Measurements from ENCODE around the gene ELFN1.

The ELFN1 gene

GRCh38 chr7:1696671-1697498 is 26.8 kb downstream of the ELFN1 start:
- no peak for DNase-seq

GRCh38 chr7:1697499-1698125 is 27.5 kb downstream of the ELFN1 start:
- DNase-seq, result no peak

DNA sequence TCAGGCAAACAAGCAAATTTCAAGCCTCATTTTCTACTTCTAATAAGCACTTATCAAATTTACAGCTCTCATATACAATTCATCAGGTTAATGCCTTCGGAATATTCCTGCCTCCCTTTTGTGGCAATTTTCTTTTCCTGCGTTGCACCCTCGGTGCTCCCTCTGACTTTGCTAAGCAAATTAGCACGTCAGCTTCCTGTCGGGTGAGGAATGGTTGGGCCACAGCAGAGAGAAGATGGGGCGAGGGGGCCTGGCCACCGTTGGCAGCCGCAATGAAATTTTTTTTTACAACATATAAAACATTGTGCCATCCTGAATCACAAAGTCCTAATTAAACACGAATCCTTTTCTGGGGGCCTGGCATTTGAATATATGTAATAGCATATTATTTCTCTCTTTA is 28.1 kb downstream of the ELFN1 start:
- DNase-seq, result no peak

GRCh38 chr7:1698951-1699350 is 28.9 kb downstream of the ELFN1 start:
- no peak for DNase-seq

DNA sequence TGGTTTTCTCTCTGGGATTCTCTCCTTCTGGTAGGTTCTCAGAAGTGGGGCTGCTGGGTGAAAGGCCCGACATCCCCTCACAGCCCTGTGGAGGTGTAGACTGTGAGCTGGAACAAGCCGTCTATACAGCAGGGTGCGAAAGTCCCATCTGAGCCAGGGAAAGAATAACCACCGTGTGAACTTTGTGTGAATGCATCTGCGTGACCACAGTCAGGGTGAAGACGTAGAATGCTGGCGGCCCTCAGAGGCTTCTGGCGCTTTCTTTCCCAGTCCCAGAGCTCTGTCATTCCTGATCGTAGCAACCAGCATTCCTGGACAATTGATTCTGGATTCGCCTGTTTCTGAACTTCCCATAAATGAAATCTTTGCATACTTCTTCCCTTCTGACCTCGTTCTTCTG is 30.0 kb downstream of the ELFN1 start:
- DNase-seq, result no peak

GRCh38 chr7:1700536-1701333 is 30.7 kb downstream of the ELFN1 start:
- DNase-seq, result no peak

DNA sequence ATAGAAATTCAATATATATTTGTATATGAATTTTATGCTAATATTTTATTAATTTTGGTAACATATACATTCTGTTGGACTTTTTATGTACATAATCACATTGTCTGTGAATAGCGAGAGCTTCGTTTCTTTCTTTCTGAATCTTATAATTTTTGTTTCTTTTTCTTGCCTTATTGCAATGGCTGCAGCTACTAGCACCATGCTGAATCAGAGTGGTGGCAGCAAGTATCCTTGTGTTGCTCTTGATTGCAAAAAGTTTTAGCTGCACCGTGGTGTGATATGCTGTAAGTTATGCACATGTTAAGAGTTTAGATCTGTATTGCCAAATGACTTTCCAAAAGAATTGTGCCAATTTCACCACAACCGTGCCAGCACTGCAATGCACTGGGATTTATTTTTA is 32.6 kb downstream of the ELFN1 start:
- no peak for DNase-seq

DNA sequence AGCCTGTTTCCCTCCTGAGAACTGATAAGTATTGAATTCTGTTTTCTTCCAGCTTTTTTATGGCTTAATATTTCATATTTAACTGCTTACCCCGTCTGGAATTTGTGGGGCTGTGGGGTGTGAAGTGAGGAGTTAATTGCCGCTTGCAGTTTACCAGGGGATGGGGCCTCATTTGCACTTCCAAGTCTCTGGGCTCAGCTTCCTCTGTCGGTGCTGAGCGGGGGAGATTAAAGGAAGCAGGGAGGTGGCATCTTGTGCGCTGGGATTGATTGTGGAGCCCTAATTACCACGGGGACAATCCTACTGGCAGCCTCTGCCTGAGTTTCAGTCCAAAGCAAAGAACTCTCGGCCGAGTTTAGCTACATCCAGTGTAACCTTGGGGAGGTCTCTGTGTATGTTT is 33.4 kb downstream of the ELFN1 start:
- DNase-seq, result no peak

DNA sequence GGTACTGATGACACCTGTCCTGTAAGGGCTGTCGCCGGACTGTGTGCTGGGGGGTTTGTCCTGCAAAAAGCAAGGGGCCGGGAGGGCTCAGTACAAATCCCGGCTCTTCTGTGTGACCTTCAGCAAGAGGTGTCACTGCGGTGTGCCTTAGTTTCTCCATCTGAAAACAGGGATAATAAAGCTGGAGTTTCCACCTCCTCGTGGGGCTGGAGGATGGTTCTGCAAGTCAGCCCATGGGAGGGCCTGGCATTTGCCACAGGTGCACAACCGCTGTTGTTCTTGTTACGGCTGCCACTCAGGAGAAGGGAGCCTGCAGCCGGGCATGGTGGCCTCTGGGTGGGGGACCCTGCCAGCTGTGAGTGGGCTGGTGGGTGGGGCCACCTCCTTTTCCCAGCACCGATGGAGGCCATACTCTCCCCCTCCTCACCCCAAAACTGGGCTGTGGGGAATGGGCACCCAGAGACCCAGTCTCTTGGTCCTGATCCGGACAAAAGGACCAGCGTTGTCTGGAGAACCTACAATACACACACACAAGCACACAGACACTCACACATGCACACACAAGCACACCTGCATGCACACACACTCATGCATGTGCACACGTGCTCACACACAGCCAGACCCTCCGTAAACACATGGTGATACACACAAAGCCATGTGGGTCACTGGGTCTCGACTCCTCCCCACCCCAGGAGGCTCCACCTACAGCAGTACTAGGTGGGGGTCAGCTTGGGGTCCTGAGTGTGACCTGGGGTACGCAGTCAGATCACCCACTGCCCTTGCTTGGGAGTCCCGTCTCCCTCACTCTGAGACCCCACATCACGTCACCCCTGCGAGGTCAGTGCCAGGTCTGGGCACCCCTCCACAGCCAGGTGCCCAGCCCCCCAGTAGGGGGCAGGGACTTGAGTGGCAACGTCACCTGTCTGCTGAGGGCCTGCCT is 34.1 kb downstream of the ELFN1 start:
- DNase-seq, result no peak

DNA sequence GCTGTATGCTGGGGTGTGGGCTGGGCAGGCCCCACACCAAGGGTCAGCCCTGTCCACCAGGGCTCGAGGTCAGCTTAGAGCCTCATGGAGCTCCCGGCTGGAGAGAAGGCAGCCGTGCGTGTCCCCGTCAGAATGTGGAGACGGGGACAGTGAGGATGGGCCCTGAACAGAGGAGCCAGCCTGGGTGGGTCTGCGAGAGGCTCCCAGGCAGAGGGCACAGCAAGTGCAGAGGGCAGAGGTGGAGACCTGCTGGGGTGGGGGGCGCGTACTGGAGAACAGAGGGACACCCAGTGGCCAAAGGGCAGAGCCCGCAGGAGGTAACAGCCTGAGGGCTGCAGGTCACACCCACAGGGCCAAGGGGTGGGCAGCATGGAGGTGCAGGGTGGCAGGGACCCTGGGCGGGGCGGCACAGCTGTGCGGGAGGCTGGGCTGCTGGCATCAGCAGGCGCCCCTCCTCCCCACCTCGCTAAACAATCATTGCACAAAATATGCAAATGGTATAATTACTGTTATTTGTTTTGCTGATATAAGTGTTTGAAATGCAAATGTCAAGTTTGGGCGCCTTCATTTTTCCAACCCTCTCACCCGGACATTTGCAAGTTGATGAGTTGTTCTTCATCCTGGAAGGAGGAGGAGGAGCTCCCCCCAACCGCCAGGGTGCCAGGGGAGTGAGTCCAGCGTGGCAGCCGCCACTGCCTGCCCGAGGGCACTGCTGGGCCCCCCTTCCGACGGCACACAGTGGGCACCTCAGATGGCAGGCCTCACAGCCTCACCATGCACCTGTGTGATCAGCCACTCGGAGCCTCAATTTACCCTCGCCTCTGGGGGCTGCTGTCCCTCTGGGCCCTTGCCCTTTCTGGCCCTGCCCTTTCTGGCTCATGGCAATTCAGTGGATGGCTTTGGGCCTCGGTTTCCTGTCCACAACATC is 35.0 kb downstream of the ELFN1 start:
- no peak for DNase-seq

DNA sequence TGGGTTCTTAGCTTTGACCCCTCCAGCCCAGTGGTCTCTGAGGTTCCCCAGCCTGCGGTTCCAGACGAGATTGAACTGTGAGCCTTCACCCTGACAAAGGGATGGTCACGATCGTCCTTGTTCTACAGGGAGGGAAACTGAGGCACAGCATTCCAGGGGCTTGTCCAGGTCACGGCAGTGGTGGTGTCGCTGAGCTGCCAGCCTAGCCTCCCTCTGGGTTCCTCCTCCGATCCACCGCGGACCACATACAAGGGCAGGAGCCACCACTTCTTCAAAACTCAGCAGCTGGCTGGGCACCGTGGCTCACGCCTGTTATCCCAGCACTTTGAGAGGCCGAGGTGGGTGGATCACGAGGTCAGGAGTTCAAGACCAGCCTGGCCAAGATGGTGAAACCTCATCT is 35.8 kb downstream of the ELFN1 start:
- DNase-seq, result no peak

DNA sequence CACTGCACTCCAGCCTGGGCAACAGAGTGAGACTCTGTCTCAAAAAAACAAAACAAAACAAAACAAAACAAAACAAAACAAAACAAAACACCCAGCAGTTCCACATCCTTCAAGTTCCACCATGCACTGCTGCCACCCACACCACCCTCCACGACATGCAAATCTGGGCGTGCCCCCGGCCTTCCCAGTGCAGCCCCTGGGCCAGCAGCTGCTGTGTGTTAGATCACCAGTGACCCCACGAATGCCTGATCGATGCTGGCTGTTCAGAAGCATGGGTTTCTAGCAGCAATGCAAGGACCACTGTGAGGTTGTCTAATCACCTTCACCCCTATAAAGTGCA is 36.3 kb downstream of the ELFN1 start:
- no peak for DNase-seq

GRCh38 chr7:1706721-1707613 is 36.9 kb downstream of the ELFN1 start:
- no peak for DNase-seq

DNA sequence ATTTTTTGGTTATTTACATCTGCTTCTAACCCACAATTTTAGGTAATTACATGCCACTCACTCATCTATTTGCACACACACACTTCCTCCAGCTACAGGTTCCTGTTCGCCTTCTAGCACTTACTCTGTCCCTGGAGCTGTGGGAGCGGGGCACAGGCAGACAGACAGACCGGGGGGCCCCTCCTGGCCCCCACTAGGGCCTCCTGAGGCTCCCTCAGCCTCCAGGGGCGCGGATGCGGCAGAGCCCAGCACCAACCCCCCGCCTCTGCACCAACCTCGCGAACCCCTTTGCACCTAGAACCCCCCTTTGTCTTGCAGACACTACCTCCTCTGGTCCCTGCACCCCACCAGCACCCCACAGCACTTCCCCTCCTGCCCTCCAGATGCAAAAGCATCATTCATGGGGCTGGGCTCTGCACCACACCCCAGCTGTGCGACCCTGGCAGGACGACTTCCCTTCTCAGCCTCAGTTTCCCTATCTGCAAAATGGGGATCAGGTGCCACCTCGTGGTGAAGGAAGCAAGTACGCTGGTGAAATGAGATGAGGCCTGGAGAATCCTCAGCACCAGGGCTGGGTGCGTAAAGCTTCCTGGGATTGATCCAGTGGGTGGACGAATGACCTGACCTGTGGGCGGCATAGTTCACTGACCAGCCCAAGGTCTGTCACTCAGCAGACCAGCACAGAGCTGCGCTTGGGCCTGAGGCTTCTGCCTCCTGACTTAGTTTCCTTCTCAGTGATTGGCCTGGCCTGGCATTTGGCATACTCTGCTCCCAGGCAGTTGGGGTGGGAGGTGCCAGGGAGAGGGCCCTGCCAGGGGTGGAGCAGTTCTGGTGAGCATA is 37.9 kb downstream of the ELFN1 start:
- DNase-seq, result no peak

- DNase-seq, result no peak
Measured at GRCh38 chr7:1708596-1709251, 38.6 kb downstream of the ELFN1 start.

DNA sequence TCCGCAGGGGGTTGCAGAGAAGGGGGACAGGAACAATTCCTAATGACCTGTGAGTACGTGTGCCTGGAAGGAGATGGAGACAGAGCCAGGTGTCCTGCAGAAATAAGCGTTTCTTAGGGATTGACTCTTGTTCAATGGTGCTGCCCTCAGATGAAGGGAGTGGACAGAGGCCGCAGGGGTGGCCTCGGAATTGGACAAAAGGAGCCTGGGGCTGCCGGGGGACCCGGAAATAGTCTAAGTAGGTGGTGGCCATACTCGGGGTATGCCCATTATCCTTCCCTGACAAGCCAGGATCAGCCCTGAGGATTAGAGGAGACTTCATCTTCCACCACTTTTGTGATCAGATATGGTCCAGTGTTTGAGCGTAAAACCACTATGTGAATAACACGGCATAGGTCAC is 39.2 kb downstream of the ELFN1 start:
- DNase-seq, result no peak

GRCh38 chr7:1709900-1710299 is 39.8 kb downstream of the ELFN1 start:
- no peak for DNase-seq

DNA sequence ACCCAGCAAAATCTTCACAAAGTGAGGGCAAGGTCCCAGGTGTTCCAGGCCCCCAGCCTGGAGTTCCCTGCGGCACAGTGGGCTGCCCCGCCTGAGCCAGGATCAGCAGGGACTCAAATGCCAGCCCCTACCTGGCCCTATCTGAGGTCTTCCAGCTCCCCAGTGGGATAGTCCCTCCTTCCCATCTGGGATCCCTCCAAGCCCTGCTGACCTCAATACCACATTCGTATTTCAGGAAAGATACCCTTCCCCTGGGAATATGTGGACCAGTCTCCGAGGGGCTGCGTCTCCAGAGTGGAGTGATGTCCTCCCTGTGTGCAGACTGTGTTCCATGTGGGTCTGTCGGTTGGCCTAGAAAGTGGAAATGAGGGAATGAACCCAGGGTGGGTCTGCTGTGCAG is 40.9 kb downstream of the ELFN1 start:
- no peak for DNase-seq

DNA sequence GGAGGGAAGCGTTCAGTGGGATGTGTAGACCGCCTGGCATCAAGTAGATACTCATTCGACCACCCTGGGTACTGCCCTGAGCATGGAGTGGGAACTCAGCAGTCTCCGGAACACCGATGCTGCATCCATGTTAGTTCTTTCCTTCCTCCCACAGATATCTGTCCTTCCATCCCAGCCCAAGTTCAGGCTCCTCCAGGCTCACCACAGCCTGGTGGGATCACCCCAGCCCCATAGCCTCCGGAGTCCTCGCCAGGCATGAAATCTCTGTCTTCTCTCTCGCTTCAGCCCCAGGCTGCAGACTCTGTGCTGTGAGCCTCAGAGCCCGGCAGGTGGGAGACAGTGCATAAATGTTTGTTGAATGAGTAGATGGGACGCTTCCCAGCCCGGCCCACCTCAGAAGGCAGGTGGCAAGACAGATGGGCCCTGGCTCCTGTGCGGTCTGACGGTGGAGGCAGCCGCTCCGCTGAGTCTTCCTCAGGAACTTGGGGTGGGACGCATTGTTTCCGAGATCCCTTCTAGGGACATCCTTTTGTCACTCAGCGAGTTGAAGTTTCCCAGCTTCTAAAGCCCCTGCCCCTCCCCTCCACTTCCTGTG is 42.9 kb downstream of the ELFN1 start:
- DNase-seq, result no peak

Data from NCI-H1092 (cell line).